Loucy (cell line): ENCODE measurements around the gene TBC1D22A.

Experiments used
- H2AFZ ChIP-seq: fragments of 200-600 bp; sonication (generic); 2 replicates; pipeline ENCODE4 v1.6.0; 2016; ENCODE audit warnings: antibody characterized with exemption, mild to moderate bottlenecking, low read length, moderate library complexity
- H3F3A ChIP-seq: fragments of 200-600 bp; 2 replicates; pipeline ENCODE4 v1.6.0; 2016; ENCODE audit warnings: antibody characterized with exemption, low read depth, mild to moderate bottlenecking
- H3K27me3 ChIP-seq: fragments of 200-600 bp; sonication (generic); 2 replicates; pipeline ENCODE4 v1.6.1; 2014; ENCODE audit warnings: low read length, mild to moderate bottlenecking; ENCODE audit not compliant: insufficient read depth, poor library complexity, severe bottlenecking
- H3K36me3 ChIP-seq: fragments of 200-600 bp; sonication (generic); 2 replicates; pipeline ENCODE4 v1.6.1; 2016; ENCODE audit warnings: low read length; ENCODE audit not compliant: insufficient read depth
- H3K4me1 ChIP-seq: fragments of 200-600 bp; sonication (generic); 2 replicates; pipeline ENCODE4 v1.5.1; 2014; ENCODE audit warnings: low read length, mild to moderate bottlenecking; ENCODE audit not compliant: insufficient read depth, poor library complexity, severe bottlenecking
- H3K4me2 ChIP-seq: fragments of 200-600 bp; sonication (generic); 2 replicates; pipeline ENCODE4 v1.6.0; 2014; ENCODE audit warnings: antibody characterized with exemption, low read length, low read depth, mild to moderate bottlenecking; ENCODE audit not compliant: poor library complexity, severe bottlenecking
- H3K4me3 ChIP-seq: fragments of 200-600 bp; sonication (generic); 2 replicates; pipeline ENCODE4 v1.5.1; 2014; ENCODE audit warnings: low read length, mild to moderate bottlenecking, mixed read lengths; ENCODE audit not compliant: poor library complexity, severe bottlenecking
- H3K79me2 ChIP-seq: fragments of 200-600 bp; sonication (generic); 2 replicates; pipeline ENCODE4 v1.6.1; 2014; ENCODE audit warnings: low read length; ENCODE audit not compliant: insufficient read depth
- H3K9ac ChIP-seq: fragments of 200-600 bp; sonication (generic); 2 replicates; pipeline ENCODE4 v1.6.0; 2014; ENCODE audit warnings: mild to moderate bottlenecking, low read depth, low read length, moderate library complexity; ENCODE audit not compliant: poor library complexity, severe bottlenecking
- H3K9me2 ChIP-seq: fragments of 200-600 bp; sonication (generic); replicated peaks from 2 replicates; pipeline ENCODE4 v1.6.1; 2016; ENCODE audit warnings: low read depth, low read length, mixed read lengths
- H3K9me3 ChIP-seq: fragments of 200-600 bp; sonication (generic); 2 replicates; pipeline ENCODE4 v1.6.1; 2014; ENCODE audit warnings: mild to moderate bottlenecking, antibody characterized with exemption, low read length, low read depth; ENCODE audit not compliant: insufficient read depth
- H4K20me1 ChIP-seq: fragments of 200-600 bp; sonication (generic); 2 replicates; pipeline ENCODE4 v1.6.0; 2014; ENCODE audit warnings: antibody characterized with exemption, low read length, mild to moderate bottlenecking; ENCODE audit not compliant: insufficient read depth, poor library complexity, severe bottlenecking
- EZH2phosphoT487 ChIP-seq: fragments of 200-600 bp; IDR thresholded peaks from 2 replicates; pipeline ENCODE4 v1.6.1; 2018; ENCODE audit warnings: antibody characterized with exemption, mild to moderate bottlenecking, moderate library complexity, borderline replicate concordance
- TF ChIP-seq, protein P1 (sequence below): fragments of 200-600 bp; sonication (generic); conservative IDR thresholded peaks from 2 replicates; pipeline ENCODE4 v1.5.1; 2014; ENCODE audit warnings: mild to moderate bottlenecking, antibody characterized with exemption, low read length

TBC1D22A gene

GRCh38 chr22:46951350-46951749, 188.9 kb downstream of the TBC1D22A start:
- no peaks in the 10 kb centered on the region; the same call in 1 of the 2 replicates for H3K79me2 ChIP-seq
- no peak overlapping the region for H3K4me2 ChIP-seq
- no peaks in the 10 kb centered on the region for H3F3A ChIP-seq
- H3K9me2 ChIP-seq = no peaks in the 10 kb centered on the region
- H3K9me3 ChIP-seq = no peaks in the 10 kb centered on the region
- no peaks in the 10 kb centered on the region for H3K4me1 ChIP-seq
- H3K36me3 ChIP-seq = peaks cover 3% of the 10 kb centered on the region; the same call in 1 of the 2 replicates
- H2AFZ ChIP-seq = no peak overlapping the region
- H3K27me3 ChIP-seq = no peaks in the 10 kb centered on the region
- H3K4me3 ChIP-seq = no peak overlapping the region
- H4K20me1 ChIP-seq = no peaks in the 10 kb centered on the region
- no peak overlapping the region for H3K9ac ChIP-seq
- TF ChIP-seq, protein P1, sequence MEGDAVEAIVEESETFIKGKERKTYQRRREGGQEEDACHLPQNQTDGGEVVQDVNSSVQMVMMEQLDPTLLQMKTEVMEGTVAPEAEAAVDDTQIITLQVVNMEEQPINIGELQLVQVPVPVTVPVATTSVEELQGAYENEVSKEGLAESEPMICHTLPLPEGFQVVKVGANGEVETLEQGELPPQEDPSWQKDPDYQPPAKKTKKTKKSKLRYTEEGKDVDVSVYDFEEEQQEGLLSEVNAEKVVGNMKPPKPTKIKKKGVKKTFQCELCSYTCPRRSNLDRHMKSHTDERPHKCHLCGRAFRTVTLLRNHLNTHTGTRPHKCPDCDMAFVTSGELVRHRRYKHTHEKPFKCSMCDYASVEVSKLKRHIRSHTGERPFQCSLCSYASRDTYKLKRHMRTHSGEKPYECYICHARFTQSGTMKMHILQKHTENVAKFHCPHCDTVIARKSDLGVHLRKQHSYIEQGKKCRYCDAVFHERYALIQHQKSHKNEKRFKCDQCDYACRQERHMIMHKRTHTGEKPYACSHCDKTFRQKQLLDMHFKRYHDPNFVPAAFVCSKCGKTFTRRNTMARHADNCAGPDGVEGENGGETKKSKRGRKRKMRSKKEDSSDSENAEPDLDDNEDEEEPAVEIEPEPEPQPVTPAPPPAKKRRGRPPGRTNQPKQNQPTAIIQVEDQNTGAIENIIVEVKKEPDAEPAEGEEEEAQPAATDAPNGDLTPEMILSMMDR = no peak
- TF ChIP-seq EZH2phosphoT487 = no peak

GRCh38 chr22:46951973-46952372, 189.5 kb downstream of the TBC1D22A start:
- H4K20me1 ChIP-seq = no peaks in the 10 kb centered on the region
- H3K9me3 ChIP-seq = no peaks in the 10 kb centered on the region
- H3K27me3 ChIP-seq = no peaks in the 10 kb centered on the region
- no peak overlapping the region for H2AFZ ChIP-seq
- H3F3A ChIP-seq = no peaks in the 10 kb centered on the region
- TF ChIP-seq, protein P1 = no peak
- no peak for TF ChIP-seq EZH2phosphoT487
- H3K9ac ChIP-seq = no peak overlapping the region
- H3K9me2 ChIP-seq = no peaks in the 10 kb centered on the region
- no peaks in the 10 kb centered on the region for H3K79me2 ChIP-seq
- H3K4me2 ChIP-seq = no peak overlapping the region
- no peaks in the 10 kb centered on the region for H3K4me1 ChIP-seq
- peaks cover 3% of the 10 kb centered on the region; the same call in 1 of the 2 replicates for H3K36me3 ChIP-seq
- H3K4me3 ChIP-seq = no peak overlapping the region

DNA sequence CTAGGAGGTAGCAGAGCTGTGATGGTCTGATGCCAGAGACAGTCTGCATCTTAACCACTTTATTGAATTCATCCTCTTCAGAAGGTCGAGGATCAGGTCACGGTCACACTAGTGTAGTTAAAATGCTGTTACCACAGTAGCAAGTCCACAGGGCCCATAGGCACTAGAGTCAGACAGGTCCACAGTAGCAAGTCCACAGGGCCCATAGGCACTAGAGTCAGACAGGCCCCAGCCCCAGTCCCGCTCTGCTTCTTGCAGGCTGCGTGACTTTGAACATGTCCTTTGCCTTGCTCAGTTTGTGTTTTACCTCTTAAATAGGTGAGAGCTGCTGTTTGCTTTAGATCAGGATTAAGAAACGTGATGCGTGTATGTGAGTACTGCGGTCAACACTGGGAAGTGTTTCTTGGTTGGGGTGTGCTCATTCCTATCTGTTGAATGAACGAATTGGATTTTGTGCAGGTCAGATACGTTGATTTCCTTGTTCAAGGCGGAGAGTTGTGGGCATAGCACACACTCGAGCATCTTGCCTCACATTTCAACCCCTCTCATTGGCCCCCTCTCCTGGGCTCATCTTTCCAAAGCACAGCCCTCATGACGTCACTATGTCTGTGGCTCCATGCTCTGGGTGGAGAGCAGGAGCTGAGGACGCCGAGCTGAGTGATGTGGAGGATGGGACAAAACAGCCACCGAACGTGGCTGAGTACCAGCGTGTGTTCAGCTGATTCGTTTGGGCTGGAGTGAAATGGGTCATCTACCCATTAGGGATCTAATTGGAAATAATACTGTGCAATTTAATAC, 191.7 kb downstream of the TBC1D22A start:
- Histone ChIP-seq H3K4me2 (no peak overlapping the region), H4K20me1 (no peaks in the 10 kb centered on the region), H3K9ac (no peak overlapping the region), H3K4me1 (no peaks in the 10 kb centered on the region), H3F3A (no peaks in the 10 kb centered on the region), H3K9me3 (no peaks in the 10 kb centered on the region), H3K36me3 (no peaks in the 10 kb centered on the region; the same call in 1 of the 2 replicates), H3K79me2 (no peaks in the 10 kb centered on the region; the same call in 1 of the 2 replicates), H2AFZ (no peak overlapping the region), H3K9me2 (no peaks in the 10 kb centered on the region), H3K4me3 (no peak overlapping the region), H3K27me3 (no peaks in the 10 kb centered on the region)
- TF ChIP-seq, protein P1 = no peak
- TF ChIP-seq EZH2phosphoT487 = no peak
